Measurements from ENCODE around the gene DUSP8. TPM values are rescaled to one million over a fixed set of nuclear protein-coding genes. Genes with fewer than 3 reads are reported as not detected.

Gene DUSP8
- total RNA-seq, 1 experiment from 2014 or later = 4.4 TPM

DNA sequence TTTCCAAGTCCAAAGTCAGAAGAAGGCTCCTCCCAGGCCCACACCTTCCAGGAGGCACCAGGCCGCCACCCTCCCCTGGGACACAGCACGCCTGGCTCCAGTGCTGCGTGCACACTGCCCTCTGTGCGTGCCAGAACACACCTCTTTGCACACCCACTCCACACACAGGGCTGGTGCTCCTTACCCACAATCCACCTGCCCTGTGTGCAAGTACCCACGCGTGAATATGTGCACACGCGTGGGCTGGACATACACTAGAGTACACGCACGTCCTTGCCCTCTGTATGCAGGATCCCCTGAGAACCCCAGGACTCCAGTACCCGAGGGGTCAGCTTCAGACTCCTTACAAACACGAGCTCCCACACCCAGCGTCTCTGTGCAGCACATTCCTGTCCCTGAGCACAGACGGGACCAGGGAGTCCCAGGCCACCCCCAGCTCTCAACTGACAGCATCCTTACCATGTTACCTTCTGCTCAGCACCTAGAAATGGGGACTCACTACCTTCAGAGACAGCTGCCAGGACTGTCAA is 2.8 kb downstream of the DUSP8 start:
- no peak overlapping the region for H3K27ac Mint-ChIP-seq
- Histone ChIP-seq H2BK20ac (ENCODE audit: low read depth, low read length, poor library complexity, severe bottlenecking) (no peak overlapping the region), H2AK5ac (ENCODE audit: insufficient read length, low read length) (no peak overlapping the region), H3K27ac (ENCODE audit: insufficient read length, low read depth, low read length) (no peak overlapping the region), H3K79me2 (ENCODE audit: insufficient read depth, low read length) (no peaks in the 10 kb centered on the region), H3K14ac (ENCODE audit: insufficient read depth, low read length) (no peak overlapping the region), H3K9me3 (ENCODE audit: control insufficient read depth, low read depth, low read length) (no peaks in the 10 kb centered on the region), H2AFZ (ENCODE audit: low read length) (no peak overlapping the region), H3K23ac (ENCODE audit: insufficient read length, low read depth, low read length) (no peak overlapping the region), H3K79me1 (ENCODE audit: insufficient read depth, low read depth, low read length, poor library complexity, severe bottlenecking) (no peaks in the 10 kb centered on the region), H4K20me1 (ENCODE audit: control insufficient read depth, insufficient read depth, insufficient read length) (no peaks in the 10 kb centered on the region), H3K4me1 (ENCODE audit: insufficient read depth, low read length) (no peaks in the 10 kb centered on the region), H3K4me2 (ENCODE audit: insufficient read depth, insufficient read length, low read length) (no peak overlapping the region), H2BK15ac (ENCODE audit: low read depth, low read length) (no peak overlapping the region), H2BK12ac (ENCODE audit: insufficient read length, low read depth, low read length) (no peak overlapping the region), H4K91ac (ENCODE audit: insufficient read length, low read depth, low read length) (no peak overlapping the region), H3K23me2 (ENCODE audit: insufficient read length, low read depth, low read length, poor library complexity, severe bottlenecking) (peaks cover 20% of the 10 kb centered on the region), H3K9ac (ENCODE audit: extremely low read depth, insufficient read length, low read length) (no peak overlapping the region), H2BK120ac (ENCODE audit: low read depth, low read length, poor library complexity, severe bottlenecking) (no peak overlapping the region), H3T11ph (ENCODE audit: low read length) (no peak overlapping the region), H3K18ac (ENCODE audit: insufficient read length, low read depth, low read length) (no peak overlapping the region), H3K56ac (ENCODE audit: insufficient read length, low read depth, low read length) (no peak overlapping the region), H3K4ac (ENCODE audit: low read depth, low read length) (no peak overlapping the region), H2BK5ac (ENCODE audit: insufficient read length, low read length) (no peak overlapping the region), H4K5ac (ENCODE audit: insufficient read length, low read depth, low read length) (no peak overlapping the region), H4K8ac (replicated peaks; ENCODE audit: insufficient read length, low read depth, low read length) (no peak overlapping the region), H3K27me3 (ENCODE audit: insufficient read depth, low read length) (peaks cover 14% of the 10 kb centered on the region)
- H3K36me3 Mint-ChIP-seq (ENCODE audit: insufficient read depth in 1 of 3, low read depth in 3 of 3) = no peaks in the 10 kb centered on the region
- DNase-seq = no peak
- peaks cover 25 to 48% of the 10 kb centered on the region in 2 experiments for H3K4me1 Mint-ChIP-seq
- peaks cover 55% of the 10 kb centered on the region for H3K27me3 Mint-ChIP-seq (ENCODE audit: low read depth)
- TF ChIP-seq, protein P1, sequence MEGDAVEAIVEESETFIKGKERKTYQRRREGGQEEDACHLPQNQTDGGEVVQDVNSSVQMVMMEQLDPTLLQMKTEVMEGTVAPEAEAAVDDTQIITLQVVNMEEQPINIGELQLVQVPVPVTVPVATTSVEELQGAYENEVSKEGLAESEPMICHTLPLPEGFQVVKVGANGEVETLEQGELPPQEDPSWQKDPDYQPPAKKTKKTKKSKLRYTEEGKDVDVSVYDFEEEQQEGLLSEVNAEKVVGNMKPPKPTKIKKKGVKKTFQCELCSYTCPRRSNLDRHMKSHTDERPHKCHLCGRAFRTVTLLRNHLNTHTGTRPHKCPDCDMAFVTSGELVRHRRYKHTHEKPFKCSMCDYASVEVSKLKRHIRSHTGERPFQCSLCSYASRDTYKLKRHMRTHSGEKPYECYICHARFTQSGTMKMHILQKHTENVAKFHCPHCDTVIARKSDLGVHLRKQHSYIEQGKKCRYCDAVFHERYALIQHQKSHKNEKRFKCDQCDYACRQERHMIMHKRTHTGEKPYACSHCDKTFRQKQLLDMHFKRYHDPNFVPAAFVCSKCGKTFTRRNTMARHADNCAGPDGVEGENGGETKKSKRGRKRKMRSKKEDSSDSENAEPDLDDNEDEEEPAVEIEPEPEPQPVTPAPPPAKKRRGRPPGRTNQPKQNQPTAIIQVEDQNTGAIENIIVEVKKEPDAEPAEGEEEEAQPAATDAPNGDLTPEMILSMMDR (conservative IDR thresholded peaks at IDR 0.05) = no peak
- H3K9me3 Mint-ChIP-seq = no peaks in the 10 kb centered on the region
- H3K4me3 Mint-ChIP-seq = peak overlapping the region in 1 of 2 experiments; percentile 43; a peak in 1 of 5 replicates
- WGBS (ENCODE audit: extremely low coverage, insufficient read length, low lambda C conversion rate) = no CpG with 5 or more reads among the region's 14 CpGs
